ENCODE results near the gene YTHDC1.

- TF ChIP-seq CTCF (conservative IDR thresholded peaks at IDR 0.05; ENCODE audit: low read depth in 2 of 2): no peak
- TF ChIP-seq POLR2AphosphoS5 (IDR thresholded peaks at IDR 0.05; ENCODE audit: low read depth): no peak
- no peak for TF ChIP-seq REST (IDR thresholded peaks at IDR 0.05; ENCODE audit: unreplicated experiment)
- no peak for TF ChIP-seq EZH2phosphoT487 (IDR thresholded peaks at IDR 0.05; ENCODE audit: unreplicated experiment)
- no peak for TF ChIP-seq EZH2 (IDR thresholded peaks at IDR 0.05; ENCODE audit: low read depth, unreplicated experiment)
- TF ChIP-seq ETS1 (IDR thresholded peaks at IDR 0.05): no peak
- TF ChIP-seq JUNB (IDR thresholded peaks at IDR 0.05; ENCODE audit: unreplicated experiment): no peak
- no peak for TF ChIP-seq CREB1 (CRISPR knock-in tag; IDR thresholded peaks at IDR 0.05; ENCODE audit: low read depth)
- TF ChIP-seq ZNF114 (CRISPR knock-in tag; IDR thresholded peaks at IDR 0.05): no peak
Measured at GRCh38 chr4:68337004-68337403, 12.9 kb downstream of the YTHDC1 start.
